ENCODE results near the gene TM9SF3.
"Not testable (repeated sequence)": the region's sequence is repeated elsewhere in the genome, so short reads cannot be mapped to it uniquely, and the experiment has no call there.

Gene TM9SF3

DNA sequence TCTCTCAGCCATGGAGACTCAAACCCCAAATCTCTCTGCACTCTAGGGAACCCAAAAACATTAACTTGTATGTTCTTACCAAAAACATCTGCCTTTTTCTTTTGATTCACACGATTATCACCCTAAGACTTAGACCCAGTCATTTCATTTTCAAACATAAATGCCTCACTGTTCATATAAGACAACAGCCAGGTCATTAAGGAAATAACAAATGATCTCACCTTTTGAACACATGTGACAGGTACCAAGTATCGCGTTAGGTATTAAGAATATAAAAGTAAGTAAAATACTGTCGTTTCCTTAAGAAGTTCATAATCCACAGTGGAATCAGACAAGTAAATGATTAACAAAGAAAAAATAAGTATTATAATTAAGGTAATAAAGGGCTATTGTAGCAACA lies 8.8 kb downstream of the TM9SF3 start:
- Histone ChIP-seq H4K20me1 (ENCODE audit: insufficient read depth, low read length) (peaks cover 48% of the 10 kb centered on the region), H3K9ac (ENCODE audit: low read length) (no peak overlapping the region), H3K27ac (ENCODE audit: low read length) (no peak overlapping the region), H3K79me2 (ENCODE audit: low read length) (peaks cover 91% of the 10 kb centered on the region), H3K4me3 (ENCODE audit: low read length) (no peak overlapping the region), H3K27me3 (replicated peaks; ENCODE audit: insufficient read depth, low read length) (no peaks in the 10 kb centered on the region), H3K4me2 (ENCODE audit: low read depth, low read length) (no peak overlapping the region), H3K4me1 (ENCODE audit: low read length) (0 out of 2 replicates have a peak, but pooled peaks cover 4% of the 10 kb centered on the region), H3K36me3 (replicated peaks; ENCODE audit: insufficient read depth, low read length) (no peaks in the 10 kb centered on the region), H3F3A (ENCODE audit: insufficient read depth, low read length) (no peaks in the 10 kb centered on the region), H3K9me3 (replicated peaks; ENCODE audit: insufficient read depth, low read length) (no peaks in the 10 kb centered on the region), H2AFZ (ENCODE audit: low read length) (no peak overlapping the region), H3K9me2 (replicated peaks; ENCODE audit: insufficient read depth, low read length) (no peaks in the 10 kb centered on the region)
- TF ChIP-seq EZH2phosphoT487 (IDR thresholded peaks at IDR 0.05; ENCODE audit: low read length) (no peak), EZH2 (optimal IDR thresholded peaks at IDR 0.05; ENCODE audit: low read depth, low read length) (no peak)
- TF ChIP-seq, protein P1, sequence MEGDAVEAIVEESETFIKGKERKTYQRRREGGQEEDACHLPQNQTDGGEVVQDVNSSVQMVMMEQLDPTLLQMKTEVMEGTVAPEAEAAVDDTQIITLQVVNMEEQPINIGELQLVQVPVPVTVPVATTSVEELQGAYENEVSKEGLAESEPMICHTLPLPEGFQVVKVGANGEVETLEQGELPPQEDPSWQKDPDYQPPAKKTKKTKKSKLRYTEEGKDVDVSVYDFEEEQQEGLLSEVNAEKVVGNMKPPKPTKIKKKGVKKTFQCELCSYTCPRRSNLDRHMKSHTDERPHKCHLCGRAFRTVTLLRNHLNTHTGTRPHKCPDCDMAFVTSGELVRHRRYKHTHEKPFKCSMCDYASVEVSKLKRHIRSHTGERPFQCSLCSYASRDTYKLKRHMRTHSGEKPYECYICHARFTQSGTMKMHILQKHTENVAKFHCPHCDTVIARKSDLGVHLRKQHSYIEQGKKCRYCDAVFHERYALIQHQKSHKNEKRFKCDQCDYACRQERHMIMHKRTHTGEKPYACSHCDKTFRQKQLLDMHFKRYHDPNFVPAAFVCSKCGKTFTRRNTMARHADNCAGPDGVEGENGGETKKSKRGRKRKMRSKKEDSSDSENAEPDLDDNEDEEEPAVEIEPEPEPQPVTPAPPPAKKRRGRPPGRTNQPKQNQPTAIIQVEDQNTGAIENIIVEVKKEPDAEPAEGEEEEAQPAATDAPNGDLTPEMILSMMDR (IDR thresholded peaks at IDR 0.05; ENCODE audit: low read length), result no peak
- no peak for DNase-seq

DNA sequence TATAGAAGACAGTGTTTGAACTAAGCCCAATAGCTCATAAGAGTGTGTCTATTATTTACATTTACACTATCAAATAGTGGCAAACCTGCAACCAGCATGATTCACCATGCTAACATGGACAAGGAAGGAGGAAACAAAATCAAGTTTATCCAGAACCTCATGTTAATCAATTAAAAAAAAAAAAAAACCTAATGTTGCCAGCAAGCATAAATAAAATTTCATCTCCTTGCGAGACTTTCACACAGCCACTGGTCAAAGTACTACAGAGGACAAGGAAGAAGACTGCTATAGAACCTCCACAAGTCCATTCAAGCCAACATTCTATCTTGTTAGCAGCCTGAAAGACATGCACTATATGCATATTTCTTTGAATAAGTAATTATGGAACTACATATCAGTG lies 9.7 kb downstream of the TM9SF3 start:
- no peak overlapping the region for H3K4me2 ChIP-seq (ENCODE audit: low read depth, low read length)
- H3K9ac ChIP-seq (ENCODE audit: low read length), result no peak overlapping the region
- no peak overlapping the region for H3K27ac ChIP-seq (ENCODE audit: low read length)
- 0 out of 2 replicates have a peak, but pooled peaks cover 4% of the 10 kb centered on the region for H3K4me1 ChIP-seq (ENCODE audit: low read length)
- TF ChIP-seq, protein P1 (IDR thresholded peaks at IDR 0.05; ENCODE audit: low read length), result no peak
- TF ChIP-seq EZH2 (optimal IDR thresholded peaks at IDR 0.05; ENCODE audit: low read depth, low read length), result no peak
- TF ChIP-seq EZH2phosphoT487 (IDR thresholded peaks at IDR 0.05; ENCODE audit: low read length), result no peak
- DNase-seq, result no peak
- H4K20me1 ChIP-seq (ENCODE audit: insufficient read depth, low read length), result peaks cover 46% of the 10 kb centered on the region
- H3K36me3 ChIP-seq (replicated peaks; ENCODE audit: insufficient read depth, low read length), result no peaks in the 10 kb centered on the region; the same call in 1 of the 2 replicates
- no peaks in the 10 kb centered on the region for H3K27me3 ChIP-seq (replicated peaks; ENCODE audit: insufficient read depth, low read length)
- no peaks in the 10 kb centered on the region for H3K9me3 ChIP-seq (replicated peaks; ENCODE audit: insufficient read depth, low read length)
- H3K79me2 ChIP-seq (ENCODE audit: low read length), result peaks cover 90% of the 10 kb centered on the region
- H3K9me2 ChIP-seq (replicated peaks; ENCODE audit: insufficient read depth, low read length), result no peaks in the 10 kb centered on the region
- no peaks in the 10 kb centered on the region for H3F3A ChIP-seq (ENCODE audit: insufficient read depth, low read length)
- no peak overlapping the region for H3K4me3 ChIP-seq (ENCODE audit: low read length)
- H2AFZ ChIP-seq (ENCODE audit: low read length), result no peak overlapping the region

GRCh38 chr10:96576277-96576980 lies 10.4 kb downstream of the TM9SF3 start:
- no peaks in the 10 kb centered on the region for H3K9me3 ChIP-seq (replicated peaks; ENCODE audit: insufficient read depth, low read length)
- no peaks in the 10 kb centered on the region for H3F3A ChIP-seq (ENCODE audit: insufficient read depth, low read length)
- TF ChIP-seq EZH2phosphoT487 (IDR thresholded peaks at IDR 0.05; ENCODE audit: low read length) (no peak), EZH2 (optimal IDR thresholded peaks at IDR 0.05; ENCODE audit: low read depth, low read length) (no peak)
- TF ChIP-seq, protein P1 (IDR thresholded peaks at IDR 0.05; ENCODE audit: low read length), result no peak
- H3K4me1 ChIP-seq (ENCODE audit: low read length), result 0 out of 2 replicates have a peak, but pooled peaks cover 4% of the 10 kb centered on the region
- peaks cover 43% of the 10 kb centered on the region for H4K20me1 ChIP-seq (ENCODE audit: insufficient read depth, low read length)
- H2AFZ ChIP-seq (ENCODE audit: low read length), result no peak overlapping the region
- H3K36me3 ChIP-seq (replicated peaks; ENCODE audit: insufficient read depth, low read length), result no peaks in the 10 kb centered on the region; the same call in 1 of the 2 replicates
- no peak overlapping the region for H3K27ac ChIP-seq (ENCODE audit: low read length)
- DNase-seq, result no peak
- H3K79me2 ChIP-seq (ENCODE audit: low read length), result peaks cover 90% of the 10 kb centered on the region
- no peak overlapping the region for H3K9ac ChIP-seq (ENCODE audit: low read length)
- H3K27me3 ChIP-seq (replicated peaks; ENCODE audit: insufficient read depth, low read length), result no peaks in the 10 kb centered on the region
- no peaks in the 10 kb centered on the region for H3K9me2 ChIP-seq (replicated peaks; ENCODE audit: insufficient read depth, low read length)
- no peak overlapping the region for H3K4me2 ChIP-seq (ENCODE audit: low read depth, low read length)
- H3K4me3 ChIP-seq (ENCODE audit: low read length), result no peak overlapping the region

- H3K27me3 ChIP-seq (replicated peaks; ENCODE audit: insufficient read depth, low read length); H3K9me3 ChIP-seq (replicated peaks; ENCODE audit: insufficient read depth, low read length); H2AFZ ChIP-seq (ENCODE audit: low read length); H3K27ac ChIP-seq (ENCODE audit: low read length); H3K9ac ChIP-seq (ENCODE audit: low read length); DNase-seq; H3F3A ChIP-seq (ENCODE audit: insufficient read depth, low read length); H3K4me2 ChIP-seq (ENCODE audit: low read depth, low read length); H3K4me1 ChIP-seq (ENCODE audit: low read length); H3K36me3 ChIP-seq (replicated peaks; ENCODE audit: insufficient read depth, low read length); H3K9me2 ChIP-seq (replicated peaks; ENCODE audit: insufficient read depth, low read length); H3K4me3 ChIP-seq (ENCODE audit: low read length): not testable (repeated sequence)
- Histone ChIP-seq H4K20me1 (ENCODE audit: insufficient read depth, low read length) (peaks cover 30% of the 10 kb centered on the region; the same call in 1 of the 2 replicates), H3K79me2 (ENCODE audit: low read length) (peaks cover 90% of the 10 kb centered on the region)
These were observed 12.2 kb downstream of the TM9SF3 start for GRCh38 chr10:96574564-96574963.

Data from MM.1S (cell line).